ENCODE results near the gene TRPT1. TPM values are rescaled to one million over a fixed set of nuclear protein-coding genes. Genes with fewer than 3 reads are reported as not detected.

The TRPT1 gene
- total RNA-seq, 1 experiment from 2014 or later: 58.8 TPM

DNA sequence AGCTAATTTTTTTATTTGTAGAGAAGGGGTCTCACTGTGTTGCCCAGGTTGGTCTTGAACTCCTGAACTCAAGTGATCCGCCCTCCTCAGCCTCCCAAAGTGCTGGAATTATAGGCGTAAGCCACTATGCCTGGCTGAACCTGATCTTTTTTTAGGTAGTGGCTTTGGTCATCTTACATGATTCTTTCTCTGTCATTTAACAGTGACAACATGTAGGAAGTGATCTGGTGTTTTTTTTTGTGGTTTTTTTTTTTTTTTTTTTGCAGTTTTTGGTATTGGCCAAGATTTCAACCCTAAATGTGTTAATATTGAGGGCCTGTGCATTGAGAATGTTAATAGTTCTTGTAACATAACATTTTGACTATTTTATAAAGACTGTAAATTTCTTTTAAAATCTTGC, 27.5 kb downstream of the TRPT1 start:
- ATAC-seq: no peak
- no peak for DNase-seq (ENCODE audit: low spot score)
- Mint-ChIP-seq H3K27me3 (ENCODE audit: low read depth) (no peaks in the 10 kb centered on the region), H3K9me3 (no peaks in the 10 kb centered on the region), H3K36me3 (peaks cover 92% of the 10 kb centered on the region), H3K4me1 (no peaks in the 10 kb centered on the region), H3K27ac (no peak overlapping the region), H3K4me3 (no peak overlapping the region)
- no peak for TF ChIP-seq ESRRA (CRISPR knock-in tag; IDR thresholded peaks at IDR 0.05; ENCODE audit: borderline replicate concordance)
- no peak for TF ChIP-seq TEAD4 (CRISPR knock-in tag; IDR thresholded peaks at IDR 0.05)
- TF ChIP-seq ELF4 (CRISPR knock-in tag; IDR thresholded peaks at IDR 0.05; ENCODE audit: low read depth): no peak
- TF ChIP-seq, protein P1, sequence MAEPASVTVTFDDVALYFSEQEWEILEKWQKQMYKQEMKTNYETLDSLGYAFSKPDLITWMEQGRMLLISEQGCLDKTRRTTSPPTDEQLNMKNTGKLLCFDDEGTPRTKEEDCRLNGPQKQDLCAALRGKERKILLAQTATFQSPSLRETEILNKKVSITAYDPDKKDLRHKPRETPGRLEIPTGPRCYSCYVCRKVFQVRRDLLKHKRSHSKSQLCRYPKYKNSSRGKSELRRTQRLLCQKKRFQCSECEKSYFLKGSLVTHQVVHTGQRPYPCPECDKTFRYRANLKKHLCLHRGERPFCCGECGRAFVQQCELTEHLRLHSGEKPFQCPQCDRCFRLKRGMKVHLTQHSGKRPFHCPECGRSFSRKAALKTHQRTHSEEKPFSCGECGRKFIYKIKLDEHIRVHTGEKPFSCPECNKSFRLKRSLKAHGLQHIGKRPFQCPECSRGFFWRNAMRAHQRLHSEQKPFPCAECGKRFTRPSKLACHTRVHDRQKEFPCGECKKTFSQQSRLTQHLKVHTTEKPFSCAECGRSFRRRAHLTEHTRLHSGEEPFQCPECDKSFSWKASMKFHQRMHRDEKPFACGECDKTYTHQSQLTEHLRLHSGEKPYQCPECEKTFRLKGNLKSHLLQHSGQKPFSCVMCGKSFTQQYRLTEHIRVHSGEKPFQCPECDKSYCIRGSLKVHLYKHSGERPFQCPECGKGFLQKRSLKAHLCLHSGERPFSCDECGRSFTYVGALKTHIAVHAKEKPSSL (CRISPR knock-in tag; conservative IDR thresholded peaks at IDR 0.05): no peak
- TF ChIP-seq, protein P2, sequence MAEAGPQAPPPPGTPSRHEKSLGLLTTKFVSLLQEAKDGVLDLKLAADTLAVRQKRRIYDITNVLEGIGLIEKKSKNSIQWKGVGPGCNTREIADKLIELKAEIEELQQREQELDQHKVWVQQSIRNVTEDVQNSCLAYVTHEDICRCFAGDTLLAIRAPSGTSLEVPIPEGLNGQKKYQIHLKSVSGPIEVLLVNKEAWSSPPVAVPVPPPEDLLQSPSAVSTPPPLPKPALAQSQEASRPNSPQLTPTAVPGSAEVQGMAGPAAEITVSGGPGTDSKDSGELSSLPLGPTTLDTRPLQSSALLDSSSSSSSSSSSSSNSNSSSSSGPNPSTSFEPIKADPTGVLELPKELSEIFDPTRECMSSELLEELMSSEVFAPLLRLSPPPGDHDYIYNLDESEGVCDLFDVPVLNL (CRISPR knock-in tag; IDR thresholded peaks at IDR 0.05; ENCODE audit: borderline replicate concordance, low read depth): no peak
- TF ChIP-seq, protein P3, sequence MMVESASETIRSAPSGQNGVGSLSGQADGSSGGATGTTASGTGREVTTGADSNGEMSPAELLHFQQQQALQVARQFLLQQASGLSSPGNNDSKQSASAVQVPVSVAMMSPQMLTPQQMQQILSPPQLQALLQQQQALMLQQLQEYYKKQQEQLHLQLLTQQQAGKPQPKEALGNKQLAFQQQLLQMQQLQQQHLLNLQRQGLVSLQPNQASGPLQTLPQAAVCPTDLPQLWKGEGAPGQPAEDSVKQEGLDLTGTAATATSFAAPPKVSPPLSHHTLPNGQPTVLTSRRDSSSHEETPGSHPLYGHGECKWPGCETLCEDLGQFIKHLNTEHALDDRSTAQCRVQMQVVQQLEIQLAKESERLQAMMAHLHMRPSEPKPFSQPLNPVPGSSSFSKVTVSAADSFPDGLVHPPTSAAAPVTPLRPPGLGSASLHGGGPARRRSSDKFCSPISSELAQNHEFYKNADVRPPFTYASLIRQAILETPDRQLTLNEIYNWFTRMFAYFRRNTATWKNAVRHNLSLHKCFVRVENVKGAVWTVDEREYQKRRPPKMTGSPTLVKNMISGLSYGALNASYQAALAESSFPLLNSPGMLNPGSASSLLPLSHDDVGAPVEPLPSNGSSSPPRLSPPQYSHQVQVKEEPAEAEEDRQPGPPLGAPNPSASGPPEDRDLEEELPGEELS (CRISPR knock-in tag; IDR thresholded peaks at IDR 0.05): no peak
- no peak for TF ChIP-seq KAT7 (CRISPR knock-in tag; IDR thresholded peaks at IDR 0.05; ENCODE audit: borderline replicate concordance)
- TF ChIP-seq, protein P4, sequence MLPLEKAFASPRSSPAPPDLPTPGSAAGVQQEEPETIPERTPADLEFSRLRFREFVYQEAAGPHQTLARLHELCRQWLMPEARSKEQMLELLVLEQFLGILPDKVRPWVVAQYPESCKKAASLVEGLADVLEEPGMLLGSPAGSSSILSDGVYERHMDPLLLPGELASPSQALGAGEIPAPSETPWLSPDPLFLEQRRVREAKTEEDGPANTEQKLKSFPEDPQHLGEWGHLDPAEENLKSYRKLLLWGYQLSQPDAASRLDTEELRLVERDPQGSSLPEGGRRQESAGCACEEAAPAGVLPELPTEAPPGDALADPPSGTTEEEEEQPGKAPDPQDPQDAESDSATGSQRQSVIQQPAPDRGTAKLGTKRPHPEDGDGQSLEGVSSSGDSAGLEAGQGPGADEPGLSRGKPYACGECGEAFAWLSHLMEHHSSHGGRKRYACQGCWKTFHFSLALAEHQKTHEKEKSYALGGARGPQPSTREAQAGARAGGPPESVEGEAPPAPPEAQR (CRISPR knock-in tag; IDR thresholded peaks at IDR 0.05): no peak
- no peak for TF ChIP-seq SMAD3 (CRISPR knock-in tag; IDR thresholded peaks at IDR 0.05; ENCODE audit: borderline replicate concordance)
- TF ChIP-seq ZNF671 (CRISPR knock-in tag; IDR thresholded peaks at IDR 0.05): no peak
- TF ChIP-seq OVOL2 (CRISPR knock-in tag; IDR thresholded peaks at IDR 0.05; ENCODE audit: borderline replicate concordance): no peak
- TF ChIP-seq GRHL2 (CRISPR knock-in tag; IDR thresholded peaks at IDR 0.05; ENCODE audit: insufficient replicate concordance, severe bottlenecking): no peak
- TF ChIP-seq ZNF317 (CRISPR knock-in tag; IDR thresholded peaks at IDR 0.05; ENCODE audit: borderline replicate concordance, low read depth): no peak
- no peak for TF ChIP-seq TCF7 (CRISPR knock-in tag; IDR thresholded peaks at IDR 0.05; ENCODE audit: low read depth)
- TF ChIP-seq, protein P5, sequence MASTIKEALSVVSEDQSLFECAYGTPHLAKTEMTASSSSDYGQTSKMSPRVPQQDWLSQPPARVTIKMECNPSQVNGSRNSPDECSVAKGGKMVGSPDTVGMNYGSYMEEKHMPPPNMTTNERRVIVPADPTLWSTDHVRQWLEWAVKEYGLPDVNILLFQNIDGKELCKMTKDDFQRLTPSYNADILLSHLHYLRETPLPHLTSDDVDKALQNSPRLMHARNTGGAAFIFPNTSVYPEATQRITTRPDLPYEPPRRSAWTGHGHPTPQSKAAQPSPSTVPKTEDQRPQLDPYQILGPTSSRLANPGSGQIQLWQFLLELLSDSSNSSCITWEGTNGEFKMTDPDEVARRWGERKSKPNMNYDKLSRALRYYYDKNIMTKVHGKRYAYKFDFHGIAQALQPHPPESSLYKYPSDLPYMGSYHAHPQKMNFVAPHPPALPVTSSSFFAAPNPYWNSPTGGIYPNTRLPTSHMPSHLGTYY (CRISPR knock-in tag; IDR thresholded peaks at IDR 0.05): no peak
- CTCF ChIA-PET: no interaction called here
- POLR2A ChIA-PET: no interaction called here

DNA sequence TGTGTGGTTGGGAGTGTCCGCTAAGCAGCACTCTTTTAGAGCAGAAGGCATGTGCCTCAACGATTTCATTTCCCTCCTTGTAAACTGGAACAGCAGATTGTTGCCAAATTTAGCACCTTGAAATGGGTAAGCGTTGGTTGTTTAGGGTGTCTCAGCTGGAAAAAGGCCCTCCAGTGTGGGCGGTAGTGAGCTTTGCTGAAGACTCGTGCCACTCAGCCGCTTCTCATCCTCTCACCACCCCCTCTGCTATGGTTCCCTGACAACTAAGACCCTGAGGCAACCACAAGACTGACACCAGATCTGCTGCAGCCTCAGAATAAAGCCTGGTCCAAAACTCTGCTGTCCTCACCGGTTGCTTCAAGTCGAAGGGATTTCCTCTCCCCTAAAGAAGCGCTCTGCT, 29.4 kb downstream of the TRPT1 start:
- no peaks in the 10 kb centered on the region for H3K27me3 Mint-ChIP-seq (ENCODE audit: low read depth)
- no peaks in the 10 kb centered on the region for H3K4me1 Mint-ChIP-seq
- DNase-seq (ENCODE audit: low spot score): no peak
- H3K36me3 Mint-ChIP-seq: peaks cover 88% of the 10 kb centered on the region
- H3K4me3 Mint-ChIP-seq: no peak overlapping the region
- POLR2A ChIA-PET: interaction anchor here (0.5 to 1.5 kb wide), 2 partner anchors 11 to 1255 kb away, joined by 3 to 6 read pairs; partner anchors contain the start of gene STIP1
- no peak for ATAC-seq
- no peaks in the 10 kb centered on the region for H3K9me3 Mint-ChIP-seq
- CTCF ChIA-PET: no interaction called here
- no peak overlapping the region for H3K27ac Mint-ChIP-seq
- no peak for TF ChIP-seq ZNF396 (CRISPR knock-in tag; IDR thresholded peaks at IDR 0.05; ENCODE audit: borderline replicate concordance)
- TF ChIP-seq ZNF219 (CRISPR knock-in tag; IDR thresholded peaks at IDR 0.05; ENCODE audit: borderline replicate concordance): no peak
- no peak for TF ChIP-seq NR2C2 (CRISPR knock-in tag; IDR thresholded peaks at IDR 0.05)
- TF ChIP-seq MXD4 (CRISPR knock-in tag; IDR thresholded peaks at IDR 0.05; ENCODE audit: borderline replicate concordance): no peak
- TF ChIP-seq, protein P6, sequence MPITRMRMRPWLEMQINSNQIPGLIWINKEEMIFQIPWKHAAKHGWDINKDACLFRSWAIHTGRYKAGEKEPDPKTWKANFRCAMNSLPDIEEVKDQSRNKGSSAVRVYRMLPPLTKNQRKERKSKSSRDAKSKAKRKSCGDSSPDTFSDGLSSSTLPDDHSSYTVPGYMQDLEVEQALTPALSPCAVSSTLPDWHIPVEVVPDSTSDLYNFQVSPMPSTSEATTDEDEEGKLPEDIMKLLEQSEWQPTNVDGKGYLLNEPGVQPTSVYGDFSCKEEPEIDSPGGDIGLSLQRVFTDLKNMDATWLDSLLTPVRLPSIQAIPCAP (CRISPR knock-in tag; IDR thresholded peaks at IDR 0.05): no peak
- TF ChIP-seq, protein P7, sequence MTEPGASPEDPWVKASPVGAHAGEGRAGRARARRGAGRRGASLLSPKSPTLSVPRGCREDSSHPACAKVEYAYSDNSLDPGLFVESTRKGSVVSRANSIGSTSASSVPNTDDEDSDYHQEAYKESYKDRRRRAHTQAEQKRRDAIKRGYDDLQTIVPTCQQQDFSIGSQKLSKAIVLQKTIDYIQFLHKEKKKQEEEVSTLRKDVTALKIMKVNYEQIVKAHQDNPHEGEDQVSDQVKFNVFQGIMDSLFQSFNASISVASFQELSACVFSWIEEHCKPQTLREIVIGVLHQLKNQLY (CRISPR knock-in tag; IDR thresholded peaks at IDR 0.05): no peak
- no peak for TF ChIP-seq NR3C1 (CRISPR knock-in tag; conservative IDR thresholded peaks at IDR 0.05; ENCODE audit: low read depth)
- TF ChIP-seq, protein P8, sequence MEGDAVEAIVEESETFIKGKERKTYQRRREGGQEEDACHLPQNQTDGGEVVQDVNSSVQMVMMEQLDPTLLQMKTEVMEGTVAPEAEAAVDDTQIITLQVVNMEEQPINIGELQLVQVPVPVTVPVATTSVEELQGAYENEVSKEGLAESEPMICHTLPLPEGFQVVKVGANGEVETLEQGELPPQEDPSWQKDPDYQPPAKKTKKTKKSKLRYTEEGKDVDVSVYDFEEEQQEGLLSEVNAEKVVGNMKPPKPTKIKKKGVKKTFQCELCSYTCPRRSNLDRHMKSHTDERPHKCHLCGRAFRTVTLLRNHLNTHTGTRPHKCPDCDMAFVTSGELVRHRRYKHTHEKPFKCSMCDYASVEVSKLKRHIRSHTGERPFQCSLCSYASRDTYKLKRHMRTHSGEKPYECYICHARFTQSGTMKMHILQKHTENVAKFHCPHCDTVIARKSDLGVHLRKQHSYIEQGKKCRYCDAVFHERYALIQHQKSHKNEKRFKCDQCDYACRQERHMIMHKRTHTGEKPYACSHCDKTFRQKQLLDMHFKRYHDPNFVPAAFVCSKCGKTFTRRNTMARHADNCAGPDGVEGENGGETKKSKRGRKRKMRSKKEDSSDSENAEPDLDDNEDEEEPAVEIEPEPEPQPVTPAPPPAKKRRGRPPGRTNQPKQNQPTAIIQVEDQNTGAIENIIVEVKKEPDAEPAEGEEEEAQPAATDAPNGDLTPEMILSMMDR (IDR thresholded peaks at IDR 0.05): no peak
- TF ChIP-seq JAZF1 (CRISPR knock-in tag; IDR thresholded peaks at IDR 0.05): no peak
